Vagina (tissue), 2 donors: Measurements from ENCODE around the gene EIF1.

Experiments used
- POLR2A ChIP-seq, 2 donors: fragments of 450-650 bp; IDR thresholded peaks; one replicate each; pipeline ENCODE4 v1.6.1; 2017; ENCODE audit warnings: antibody characterized with exemption in 2 of 2, mild to moderate bottlenecking in 2 of 2, moderate library complexity in 2 of 2
- POLR2AphosphoS5 ChIP-seq, 2 donors: sonication (generic); formaldehyde crosslinking; IDR thresholded peaks; one replicate each; pipeline ENCODE4 v1.9.0; 2017; ENCODE audit warnings: antibody characterized with exemption in 2 of 2, mild to moderate bottlenecking in 2 of 2, low read depth in 1 of 2; ENCODE audit not compliant: insufficient read depth in 1 of 2
- TF ChIP-seq, protein P1 (sequence below), 3 experiments: fragments of 450-650 bp in 2 of 3; fragments of 200-600 bp in 1 of 3; sonication (generic) in 1 of 3; IDR thresholded peaks; one replicate each; pipeline ENCODE4 v1.5.1; 2017 to 2019; ENCODE audit warnings: antibody characterized with exemption in 3 of 3, mild to moderate bottlenecking in 2 of 3, moderate library complexity in 2 of 3

DNA sequence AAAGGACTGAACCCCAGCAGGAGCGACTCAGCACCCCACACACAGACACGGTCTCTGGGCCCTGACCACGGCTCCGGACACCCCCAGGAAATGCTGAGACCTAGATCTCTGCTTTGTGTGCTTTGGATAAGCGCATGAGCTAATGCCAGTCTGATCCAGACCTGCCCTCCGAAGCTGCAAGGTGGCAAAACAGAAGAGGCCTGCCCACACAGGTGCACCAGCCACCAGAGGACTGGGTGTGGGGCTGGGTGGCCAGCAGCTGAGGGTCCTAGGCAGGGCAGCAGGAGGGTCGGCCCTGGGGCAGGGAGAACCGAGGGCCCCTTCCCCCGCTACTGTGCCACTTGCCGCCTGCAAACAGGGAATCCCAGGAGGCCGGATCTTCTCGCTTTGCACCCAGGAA is 30.7 kb upstream of the EIF1 start:
- TF ChIP-seq, protein P1, sequence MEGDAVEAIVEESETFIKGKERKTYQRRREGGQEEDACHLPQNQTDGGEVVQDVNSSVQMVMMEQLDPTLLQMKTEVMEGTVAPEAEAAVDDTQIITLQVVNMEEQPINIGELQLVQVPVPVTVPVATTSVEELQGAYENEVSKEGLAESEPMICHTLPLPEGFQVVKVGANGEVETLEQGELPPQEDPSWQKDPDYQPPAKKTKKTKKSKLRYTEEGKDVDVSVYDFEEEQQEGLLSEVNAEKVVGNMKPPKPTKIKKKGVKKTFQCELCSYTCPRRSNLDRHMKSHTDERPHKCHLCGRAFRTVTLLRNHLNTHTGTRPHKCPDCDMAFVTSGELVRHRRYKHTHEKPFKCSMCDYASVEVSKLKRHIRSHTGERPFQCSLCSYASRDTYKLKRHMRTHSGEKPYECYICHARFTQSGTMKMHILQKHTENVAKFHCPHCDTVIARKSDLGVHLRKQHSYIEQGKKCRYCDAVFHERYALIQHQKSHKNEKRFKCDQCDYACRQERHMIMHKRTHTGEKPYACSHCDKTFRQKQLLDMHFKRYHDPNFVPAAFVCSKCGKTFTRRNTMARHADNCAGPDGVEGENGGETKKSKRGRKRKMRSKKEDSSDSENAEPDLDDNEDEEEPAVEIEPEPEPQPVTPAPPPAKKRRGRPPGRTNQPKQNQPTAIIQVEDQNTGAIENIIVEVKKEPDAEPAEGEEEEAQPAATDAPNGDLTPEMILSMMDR (IDR thresholded peaks at IDR 0.05), result no peak
- TF ChIP-seq POLR2A (IDR thresholded peaks at IDR 0.05) (no peak), POLR2AphosphoS5 (IDR thresholded peaks at IDR 0.05; ENCODE audit: insufficient read depth in 1 of 2, low read depth in 1 of 2) (no peak)
